ENCODE data around the gene BEST2.
A peak's percentile ranks its signal among the peaks of the same experiment; 100 is the strongest.

DNA sequence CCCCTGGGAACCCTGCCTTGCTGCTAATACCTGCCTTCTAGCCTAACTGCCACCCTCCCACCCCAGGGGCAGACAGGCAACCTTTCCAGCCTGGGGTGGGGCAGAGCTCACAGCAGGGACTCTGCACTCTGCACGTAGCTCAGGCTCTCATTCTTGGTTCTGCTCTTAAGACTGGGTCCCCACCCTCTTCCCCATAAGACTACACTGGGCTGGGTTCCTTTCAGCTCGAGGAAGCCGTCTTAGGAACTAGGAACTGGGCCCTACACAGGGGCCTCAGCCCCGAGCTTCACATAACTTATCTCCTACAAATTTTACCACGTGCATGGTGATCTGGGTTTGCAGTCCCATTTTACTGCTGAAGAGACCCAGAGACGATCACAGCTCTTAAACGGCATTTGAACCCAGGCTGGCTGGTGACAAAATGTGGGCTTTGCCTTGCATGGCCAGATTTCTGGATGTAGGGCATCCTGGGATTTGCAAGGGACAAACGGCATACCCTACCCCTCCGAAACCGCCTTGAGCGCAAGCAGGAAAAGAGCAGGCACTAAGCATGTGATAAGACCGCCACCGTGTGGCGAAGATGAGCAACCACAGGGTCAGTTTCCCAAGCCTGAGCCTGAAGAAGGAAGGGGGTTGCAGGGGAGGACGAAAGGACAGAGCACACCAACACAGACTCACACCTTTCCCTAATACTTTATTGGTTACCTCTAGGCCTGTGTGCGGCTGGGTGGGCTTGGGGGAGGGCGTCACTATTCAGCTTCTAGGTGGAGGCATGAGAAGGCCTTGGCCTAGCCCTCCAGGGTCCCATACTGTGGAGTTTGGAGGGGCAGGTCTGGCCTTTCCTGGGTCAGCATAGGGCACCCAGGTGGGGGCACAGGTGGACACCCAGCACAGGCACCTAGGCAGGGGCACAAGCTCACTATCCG is 44.8 kb downstream of the BEST2 start:
- TF ChIP-seq, protein P1, sequence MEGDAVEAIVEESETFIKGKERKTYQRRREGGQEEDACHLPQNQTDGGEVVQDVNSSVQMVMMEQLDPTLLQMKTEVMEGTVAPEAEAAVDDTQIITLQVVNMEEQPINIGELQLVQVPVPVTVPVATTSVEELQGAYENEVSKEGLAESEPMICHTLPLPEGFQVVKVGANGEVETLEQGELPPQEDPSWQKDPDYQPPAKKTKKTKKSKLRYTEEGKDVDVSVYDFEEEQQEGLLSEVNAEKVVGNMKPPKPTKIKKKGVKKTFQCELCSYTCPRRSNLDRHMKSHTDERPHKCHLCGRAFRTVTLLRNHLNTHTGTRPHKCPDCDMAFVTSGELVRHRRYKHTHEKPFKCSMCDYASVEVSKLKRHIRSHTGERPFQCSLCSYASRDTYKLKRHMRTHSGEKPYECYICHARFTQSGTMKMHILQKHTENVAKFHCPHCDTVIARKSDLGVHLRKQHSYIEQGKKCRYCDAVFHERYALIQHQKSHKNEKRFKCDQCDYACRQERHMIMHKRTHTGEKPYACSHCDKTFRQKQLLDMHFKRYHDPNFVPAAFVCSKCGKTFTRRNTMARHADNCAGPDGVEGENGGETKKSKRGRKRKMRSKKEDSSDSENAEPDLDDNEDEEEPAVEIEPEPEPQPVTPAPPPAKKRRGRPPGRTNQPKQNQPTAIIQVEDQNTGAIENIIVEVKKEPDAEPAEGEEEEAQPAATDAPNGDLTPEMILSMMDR (conservative IDR thresholded peaks at IDR 0.05), result peak; percentile 96
- no peak for TF ChIP-seq ZFX (IDR thresholded peaks at IDR 0.05)
